HCT116 (cell line): ENCODE results near the gene IGFBP4. TPM values are rescaled to one million over a fixed set of nuclear protein-coding genes. Genes with fewer than 3 reads are reported as not detected.

Experiments used
- ATAC-seq: fragments of 200-7000 bp; cut with Tn5 transposase; 2 replicates; pipeline ENCODE4 v1.9.1; 2020; ENCODE audit warnings: mild to moderate bottlenecking, moderate library complexity
- BruUV-seq: library from RNA; stranded (reverse); fragments of 400-500 nt; replicated peaks from 2 replicates; lab custom pipeline; 2021; lab: Mats Ljungman, UMichigan
- CTCF ChIA-PET: fragments of 300-600 bp; sonication (Branson Sonifier 250); formaldehyde crosslinking; loops from one replicate; lab custom pipeline; 2021; ENCODE audit warnings: antibody characterized with exemption; lab: Charles Lee
- POLR2A ChIA-PET: fragments of 300-600, 350-600 bp; sonication (Branson Sonifier 250); formaldehyde crosslinking; loops from one replicate; lab custom pipeline; 2021; ENCODE audit warnings: antibody characterized with exemption; lab: Charles Lee
- RAD21 ChIA-PET, 2 experiments: fragments of 300-600 bp; sonication (Branson Sonifier 250); formaldehyde crosslinking; loops; one replicate each; lab custom pipeline; 2023; ENCODE audit warnings: low total read pairs in 2 of 2; ENCODE audit not compliant: uncharacterized antibody in 2 of 2, unreplicated experiment in 2 of 2, low non-redundant PET in 1 of 2; lab: Charles Lee
- DNase-seq: peaks from one replicate; pipeline ENCODE4 v3.0.0-alpha.2; 2010; ENCODE audit warnings: low read depth, low spot score
- H2AFZ ChIP-seq: fragments of 200-600 bp; shearing (Covaris generic), sonication (generic); 2 replicates; pipeline ENCODE4 v1.6.1; 2017; ENCODE audit warnings: low read depth, mixed run types, mixed read lengths, antibody characterized with exemption, low read length; ENCODE audit not compliant: poor library complexity, severe bottlenecking
- H3K27ac ChIP-seq: 2 replicates; pipeline ENCODE4 v1.5.1; 2012; ENCODE audit warnings: low read depth, low read length
- H3K27me3 ChIP-seq: fragments of 200-600 bp; sonication (generic); 2 replicates; pipeline ENCODE4 v1.6.1; 2016; ENCODE audit warnings: mixed run types, low read length, mixed read lengths; ENCODE audit not compliant: insufficient read depth
- H3K36me3 ChIP-seq, 2 experiments: fragments of 200-500 bp in 1 of 2; fragments of 200-600 bp in 1 of 2; sonication (Bioruptor generic) in 1 of 2; sonication (generic) in 1 of 2; 2 replicates each; pipeline versions ENCODE4 v1.5.1 to v1.6.1; 2014 to 2016; ENCODE audit warnings: low read length in 2 of 2, inconsistent platforms in 1 of 2, mixed read lengths in 1 of 2, mixed run types in 1 of 2; ENCODE audit not compliant: insufficient read depth in 2 of 2, control insufficient read depth in 1 of 2
- H3K4me1 ChIP-seq, 2 experiments: fragments of 200-600 bp in 1 of 2; sonication (generic) in 1 of 2; 2 replicates each; pipeline versions ENCODE4 v1.5.1 to v1.6.1; 2012 to 2017; ENCODE audit warnings: low read length in 2 of 2, inconsistent platforms in 1 of 2, mild to moderate bottlenecking in 1 of 2, mixed read lengths in 1 of 2, mixed run types in 1 of 2, moderate library complexity in 1 of 2; ENCODE audit not compliant: insufficient read depth in 2 of 2, control insufficient read depth in 1 of 2
- H3K4me2 ChIP-seq: fragments of 200-600 bp; sonication (generic); 2 replicates; pipeline ENCODE4 v1.6.1; 2017; ENCODE audit warnings: mixed run types, low read length, mixed read lengths
- H3K4me3 ChIP-seq, 2 experiments: fragments of 200-600 bp in 1 of 2; sonication (generic) in 1 of 2; replicated peaks in 1 of 2; 2 replicates each; pipeline ENCODE4 v1.5.1; 2011 to 2016; ENCODE audit warnings: low read length in 2 of 2, control low read depth in 1 of 2, low read depth in 1 of 2, mild to moderate bottlenecking in 1 of 2, mixed read lengths in 1 of 2, mixed run types in 1 of 2
- H3K79me2 ChIP-seq: fragments of 200-600 bp; sonication (generic); 2 replicates; pipeline ENCODE4 v1.6.1; 2017; ENCODE audit warnings: mild to moderate bottlenecking, mixed run types, low read length, moderate library complexity, mixed read lengths; ENCODE audit not compliant: insufficient read depth
- H3K9ac ChIP-seq: fragments of 200-600 bp; sonication (generic); 2 replicates; pipeline ENCODE4 v1.6.1; 2016; ENCODE audit warnings: low read length, mixed read lengths
- H3K9me2 ChIP-seq: fragments of 200-600 bp; sonication (generic), shearing (Covaris generic); 2 replicates; pipeline ENCODE4 v1.6.1; 2017; ENCODE audit warnings: mixed run types, mild to moderate bottlenecking, moderate library complexity; ENCODE audit not compliant: insufficient read depth
- H3K9me3 ChIP-seq, 2 experiments: fragments of 200-500 bp in 1 of 2; fragments of 200-600 bp in 1 of 2; sonication (Bioruptor generic) in 1 of 2; sonication (generic) in 1 of 2; 2 replicates each; pipeline ENCODE4 v1.6.1; 2014 to 2017; ENCODE audit warnings: low read length in 2 of 2, mixed read lengths in 2 of 2, inconsistent platforms in 1 of 2, low read depth in 1 of 2, mild to moderate bottlenecking in 1 of 2, mixed run types in 1 of 2, moderate library complexity in 1 of 2; ENCODE audit not compliant: control insufficient read depth in 1 of 2, insufficient read depth in 1 of 2
- H4K20me1 ChIP-seq: fragments of 200-600 bp; sonication (generic), shearing (Covaris generic); 2 replicates; pipeline ENCODE4 v1.6.1; 2017; ENCODE audit warnings: mixed run types, mild to moderate bottlenecking, moderate library complexity; ENCODE audit not compliant: insufficient read depth
- EGR1 ChIP-seq: IDR thresholded peaks from 2 replicates; pipeline ENCODE4 v1.6.1; 2012; ENCODE audit warnings: low read depth
- EZH2 ChIP-seq: fragments of 200-600 bp; sonication (generic); IDR thresholded peaks from 2 replicates; pipeline ENCODE4 v1.6.1; 2017; ENCODE audit warnings: antibody characterized with exemption, mixed run types
- JUND ChIP-seq: IDR thresholded peaks from 2 replicates; pipeline ENCODE4 v1.6.1; 2012
- MAX ChIP-seq: IDR thresholded peaks from 2 replicates; pipeline ENCODE4 v1.6.1; 2012
- POLR2AphosphoS5 ChIP-seq: IDR thresholded peaks from 2 replicates; pipeline ENCODE4 v1.6.1; 2011; ENCODE audit warnings: mild to moderate bottlenecking, low read depth, low read length, moderate library complexity
- RAD21 ChIP-seq: IDR thresholded peaks from 2 replicates; pipeline ENCODE4 v1.6.1; 2012; ENCODE audit warnings: low read depth, mild to moderate bottlenecking
- REST ChIP-seq: IDR thresholded peaks from 2 replicates; pipeline ENCODE4 v1.6.1; 2012; ENCODE audit warnings: low read depth
- SIN3A ChIP-seq: IDR thresholded peaks from 2 replicates; pipeline ENCODE4 v1.6.1; 2012; ENCODE audit warnings: low read depth
- SRF ChIP-seq: IDR thresholded peaks from 2 replicates; pipeline ENCODE4 v1.6.1; 2012; ENCODE audit warnings: low read depth
- ZNF274 ChIP-seq: fragments of 200-500 bp; sonication (Bioruptor generic); IDR thresholded peaks from 2 replicates; pipeline ENCODE4 v1.6.1; 2014; ENCODE audit warnings: mild to moderate bottlenecking, low read depth, low read length, inconsistent platforms
- intact Hi-C: fragments of 100-400 bp; cut with micrococcal nuclease; formaldehyde crosslinking; loops from 2 replicates; pipeline ENCODE4 v1.10.0; 2022
- total RNA-seq: library from RNA; stranded (reverse); gene quantifications from one replicate; pipeline ENCODE4 v1.2.1, GENCODE V29; 2021; ENCODE audit not compliant: unreplicated experiment

The IGFBP4 gene
- total RNA-seq, 1 experiment from 2014 or later = 2.0 TPM

- POLR2A ChIA-PET = interaction anchor here (1.1 kb wide), 1 partner anchor 17 kb away, joined by 3 read pairs; the partner anchor contains the start of gene TNS4
- CTCF ChIA-PET = interaction anchor here (0.6 to 1.8 kb wide), 3 partner anchors 8 to 79 kb away, joined by 4 read pairs; no protein-coding TSS in a partner anchor
Measured at GRCh38 chr17:40484285-40484972, 41.2 kb downstream of the IGFBP4 start.

More at GRCh38 chr17:40484285-40484972, 41.2 kb downstream of the IGFBP4 start:
- Histone ChIP-seq H4K20me1 (no peaks in the 10 kb centered on the region), H2AFZ (no peak overlapping the region), H3K4me1 (peaks cover 71 to 92% of the 10 kb centered on the region in 2 experiments), H3K27me3 (no peaks in the 10 kb centered on the region), H3K79me2 (no peaks in the 10 kb centered on the region), H3K4me2 (peak overlapping the region; percentile 72; the same call in 1 of the 2 replicates), H3K4me3 (no peak overlapping the region), H3K9ac (no peak overlapping the region), H3K27ac (no peak overlapping the region), H3K36me3 (peaks cover 5 to 13% of the 10 kb centered on the region in 2 experiments; a peak in 3 of 4 replicates), H3K9me2 (no peaks in the 10 kb centered on the region), H3K9me3 (no peaks in the 10 kb centered on the region)
- RAD21 ChIA-PET = no interaction called here
- ATAC-seq = no peak
- DNase-seq = no peak
- intact Hi-C loops = no loop called here
- no TSS peak for BruUV-seq
- TF ChIP-seq EGR1 = no peak
- TF ChIP-seq MAX = no peak
- no peak for TF ChIP-seq POLR2AphosphoS5
- no peak for TF ChIP-seq EZH2
- no peak for TF ChIP-seq REST
- TF ChIP-seq RAD21 = no peak
- no peak for TF ChIP-seq JUND
- no peak for TF ChIP-seq ZNF274
- TF ChIP-seq SRF = no peak
- TF ChIP-seq SIN3A = no peak
